ENCODE data around the gene CDC34. TPM values are rescaled to one million over a fixed set of nuclear protein-coding genes. Genes with fewer than 3 reads are reported as not detected.

The CDC34 gene
- total and polyA plus RNA-seq, 12 donors: 70.2 to 162 (median 77.5) TPM

DNA sequence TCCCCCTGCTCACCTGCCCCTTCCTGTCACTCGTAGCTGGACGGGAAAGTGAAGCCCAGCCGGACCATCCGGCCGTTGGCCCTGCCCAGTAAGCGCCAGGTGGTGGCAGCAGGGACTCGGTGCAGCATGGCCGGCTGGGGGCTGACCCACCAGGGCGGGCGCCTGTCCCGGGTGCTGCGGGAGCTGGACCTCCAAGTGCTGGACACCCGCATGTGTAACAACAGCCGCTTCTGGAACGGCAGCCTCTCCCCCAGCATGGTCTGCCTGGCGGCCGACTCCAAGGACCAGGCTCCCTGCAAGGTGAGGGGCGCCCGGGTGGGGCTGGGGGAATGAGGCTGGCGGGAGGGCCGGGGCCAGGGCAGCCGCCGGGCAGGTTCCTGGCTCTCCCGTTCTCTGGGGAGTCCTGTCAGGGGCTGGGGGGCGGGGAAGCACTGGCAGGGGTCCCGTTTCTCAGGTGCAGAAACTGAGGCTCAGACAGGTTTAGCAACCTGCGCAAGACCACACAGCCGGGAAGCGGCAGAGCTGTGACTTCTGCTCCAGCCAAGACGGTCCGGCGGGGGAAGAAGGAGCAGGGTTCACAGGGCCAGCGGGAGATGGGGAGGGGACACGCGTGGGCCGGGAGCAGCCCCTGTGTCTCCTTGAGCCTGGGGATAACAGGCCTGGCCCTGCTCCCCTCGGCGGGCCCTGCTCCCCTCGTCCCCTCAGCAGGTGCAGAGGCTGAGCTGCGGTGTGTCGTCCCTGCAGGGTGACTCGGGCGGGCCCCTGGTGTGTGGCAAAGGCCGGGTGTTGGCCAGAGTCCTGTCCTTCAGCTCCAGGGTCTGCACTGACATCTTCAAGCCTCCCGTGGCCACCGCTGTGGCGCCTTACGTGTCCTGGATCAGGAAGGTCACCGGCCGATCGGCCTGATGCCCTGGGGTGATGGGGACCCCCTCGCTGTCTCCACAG is 17.6 kb downstream of the CDC34 start:
- Histone ChIP-seq H3K4me3 (no peak overlapping the region), H3K27me3 (no peaks in the 10 kb centered on the region), H3K4me1 (peaks cover 0 to 9% (median 2%) of the 10 kb centered on the region in 9 donors), H3K27ac (no peak overlapping the region), H3K36me3 (no peaks in the 10 kb centered on the region), H3K9me3 (no peaks in the 10 kb centered on the region)
- intact Hi-C loops (cut with DNase I): no loop called here
- DNase-seq (no peak), ATAC-seq (peak in 2 of 8 donors; percentile 10 to 38)
- TF ChIP-seq, protein P1, sequence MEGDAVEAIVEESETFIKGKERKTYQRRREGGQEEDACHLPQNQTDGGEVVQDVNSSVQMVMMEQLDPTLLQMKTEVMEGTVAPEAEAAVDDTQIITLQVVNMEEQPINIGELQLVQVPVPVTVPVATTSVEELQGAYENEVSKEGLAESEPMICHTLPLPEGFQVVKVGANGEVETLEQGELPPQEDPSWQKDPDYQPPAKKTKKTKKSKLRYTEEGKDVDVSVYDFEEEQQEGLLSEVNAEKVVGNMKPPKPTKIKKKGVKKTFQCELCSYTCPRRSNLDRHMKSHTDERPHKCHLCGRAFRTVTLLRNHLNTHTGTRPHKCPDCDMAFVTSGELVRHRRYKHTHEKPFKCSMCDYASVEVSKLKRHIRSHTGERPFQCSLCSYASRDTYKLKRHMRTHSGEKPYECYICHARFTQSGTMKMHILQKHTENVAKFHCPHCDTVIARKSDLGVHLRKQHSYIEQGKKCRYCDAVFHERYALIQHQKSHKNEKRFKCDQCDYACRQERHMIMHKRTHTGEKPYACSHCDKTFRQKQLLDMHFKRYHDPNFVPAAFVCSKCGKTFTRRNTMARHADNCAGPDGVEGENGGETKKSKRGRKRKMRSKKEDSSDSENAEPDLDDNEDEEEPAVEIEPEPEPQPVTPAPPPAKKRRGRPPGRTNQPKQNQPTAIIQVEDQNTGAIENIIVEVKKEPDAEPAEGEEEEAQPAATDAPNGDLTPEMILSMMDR (IDR thresholded peaks at IDR 0.05): no peak
- WGBS, 2 donors: 65 to 75% methylated on average over 43 to 52 of the region's 52 CpGs

DNA sequence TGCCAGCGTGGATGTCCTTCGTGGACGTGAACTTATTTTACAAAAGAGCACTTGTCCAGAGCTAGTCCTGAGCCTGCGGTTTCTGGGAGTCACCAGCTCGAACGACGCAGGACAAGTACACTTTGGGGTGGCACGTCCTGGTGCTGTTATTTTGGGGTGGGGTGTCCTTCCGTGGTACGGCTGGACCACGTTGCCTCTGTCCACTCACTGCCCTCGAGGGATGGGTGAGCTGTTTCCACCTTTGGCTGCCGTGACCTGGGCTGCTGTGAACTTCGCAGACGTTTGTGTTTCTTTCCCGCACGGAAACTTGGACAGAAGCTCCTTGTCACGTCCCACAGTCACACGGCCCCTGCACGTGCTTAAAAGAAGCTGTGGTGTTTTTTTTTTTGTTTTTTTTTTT is 23.3 kb downstream of the CDC34 start:
- TF ChIP-seq, protein P1 (IDR thresholded peaks at IDR 0.05): no peak
- ATAC-seq (peak in 1 of 8 donors; percentile 17), DNase-seq (no peak)
- Histone ChIP-seq H3K27ac (peak overlapping the region in 4 of 10 donors; percentile 26 to 46 (median 38)), H3K4me1 (peaks cover 11 to 36% (median 22%) of the 10 kb centered on the region in 9 donors), H3K9me3 (no peaks in the 10 kb centered on the region), H3K27me3 (no peaks in the 10 kb centered on the region), H3K36me3 (no peaks in the 10 kb centered on the region), H3K4me3 (no peak overlapping the region)
- WGBS, 2 donors: 68 to 75% methylated on average over 20 of the region's 20 CpGs
- intact Hi-C loops (cut with DNase I): no loop called here

DNA sequence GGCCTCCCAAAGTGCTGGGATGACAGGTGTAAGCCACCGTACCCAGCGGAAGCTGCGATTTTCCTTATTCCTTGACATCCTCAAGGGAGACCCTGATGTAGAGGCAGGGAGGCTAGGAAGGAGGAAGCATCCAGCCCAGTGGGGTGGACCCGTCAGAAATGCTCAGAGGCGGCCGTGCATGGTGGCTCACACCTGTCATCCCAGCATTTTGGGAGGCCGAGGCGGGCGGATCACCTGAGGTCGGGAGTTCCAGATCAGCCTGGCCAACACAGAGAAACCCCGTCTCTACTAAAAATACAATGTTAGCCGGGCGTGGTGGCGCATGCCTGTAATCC is 23.9 kb downstream of the CDC34 start:
- Histone ChIP-seq H3K27ac (peak overlapping the region in 7 of 10 donors; percentile 5 to 66 (median 55)), H3K27me3 (no peaks in the 10 kb centered on the region), H3K4me1 (peaks cover 11 to 36% (median 22%) of the 10 kb centered on the region in 9 donors), H3K36me3 (no peaks in the 10 kb centered on the region), H3K4me3 (no peak overlapping the region), H3K9me3 (no peaks in the 10 kb centered on the region)
- WGBS, 2 donors: 84 to 87% methylated on average over 14 of the region's 14 CpGs
- DNase-seq: no peak
- TF ChIP-seq, protein P1 (IDR thresholded peaks at IDR 0.05): no peak
- no peak for ATAC-seq
- intact Hi-C loops (cut with DNase I): no loop called here

DNA sequence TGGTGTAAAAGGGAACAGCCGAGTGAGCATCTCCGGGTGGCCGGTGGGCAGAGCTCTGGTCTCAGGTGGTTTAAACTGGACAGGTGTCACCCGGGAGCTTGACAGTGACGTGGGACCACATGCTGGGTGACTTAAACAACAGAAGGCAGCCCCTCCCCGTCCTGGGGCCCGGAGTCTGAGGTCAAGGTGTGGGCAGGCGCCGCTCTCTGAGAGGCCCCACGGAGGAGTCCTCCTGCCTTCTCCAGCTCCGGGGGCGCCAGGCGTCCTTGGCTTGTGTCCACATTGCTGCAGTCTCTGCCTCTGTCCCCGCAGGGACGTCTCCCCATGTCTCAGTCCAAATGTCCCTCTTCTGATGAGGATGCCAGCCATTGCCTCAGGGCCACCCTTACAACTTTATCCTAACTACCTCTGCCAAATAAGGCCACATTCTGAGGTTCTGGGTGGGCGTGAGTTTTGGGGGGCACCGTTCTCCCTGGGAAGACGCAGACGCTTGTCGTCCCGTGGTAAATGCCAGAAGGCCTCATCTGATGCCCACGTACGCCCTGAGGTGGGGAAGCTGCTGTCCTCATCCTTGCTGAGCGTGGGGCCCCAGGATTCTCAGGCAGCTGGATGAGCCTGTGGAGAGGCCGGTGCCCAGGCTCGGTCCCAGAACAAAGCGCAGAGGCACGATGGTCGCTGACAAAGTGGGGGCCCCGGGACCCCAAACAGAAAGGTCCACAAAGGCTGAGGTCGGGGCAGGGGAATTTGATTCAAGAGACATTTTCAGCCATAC is 25.2 kb downstream of the CDC34 start:
- WGBS, 2 donors: 79 to 84% methylated on average over 31 of the region's 31 CpGs
- no peaks in the 10 kb centered on the region for H3K9me3 ChIP-seq
- H3K36me3 ChIP-seq: no peaks in the 10 kb centered on the region
- H3K4me3 ChIP-seq: no peak overlapping the region
- ATAC-seq (peak in 4 of 8 donors; percentile 3 to 16 (median 5)), DNase-seq (no peak)
- peaks cover 11 to 33% (median 22%) of the 10 kb centered on the region in 9 donors for H3K4me1 ChIP-seq
- peak overlapping the region in 8 of 10 donors; percentile 5 to 68 (median 62) for H3K27ac ChIP-seq
- TF ChIP-seq, protein P1 (IDR thresholded peaks at IDR 0.05): no peak
- no peaks in the 10 kb centered on the region for H3K27me3 ChIP-seq
- intact Hi-C loops (cut with DNase I): no loop called here
